Stimulated activated effector memory CD8-positive, alpha-beta T cell treated with anti-CD3 and anti-CD28 coated beads, Interleukin-12 subunit alpha, Interleukin-12 subunit beta, amount 100 ng/mL, for 72 hours (primary cell): Measurements from ENCODE around the gene BAG3.
A peak's percentile ranks its signal among the peaks of the same experiment; 100 is the strongest.
"Not testable (repeated sequence)": the region's sequence is repeated elsewhere in the genome, so short reads cannot be mapped to it uniquely, and the experiment has no call there.

ENCODE experiments used
- ATAC-seq: fragments of 150-1000 bp; cut with Tn5 transposase; 2 replicates; pipeline ENCODE4 v1.10.0; 2021
- DNase-seq, 2 donors: peaks; one replicate each; pipeline ENCODE4 v3.0.0; 2021 to 2022; ENCODE audit warnings: low spot score in 2 of 2
- H3K27ac Mint-ChIP-seq: one replicate; pipeline ENCODE4 v1.8.0; 2022; ENCODE audit warnings: mild to moderate bottlenecking, mixed read lengths
- H3K36me3 Mint-ChIP-seq: one replicate; pipeline ENCODE4 v1.8.0; 2022; ENCODE audit warnings: mild to moderate bottlenecking, mixed read lengths
- H3K4me1 Mint-ChIP-seq: one replicate; pipeline ENCODE4 v1.8.0; 2022; ENCODE audit warnings: mixed read lengths
- H3K4me3 Mint-ChIP-seq: one replicate; pipeline ENCODE4 v1.8.0; 2022; ENCODE audit warnings: mild to moderate bottlenecking, mixed read lengths
- H3K9me3 Mint-ChIP-seq: one replicate; pipeline ENCODE4 v1.8.0; 2022; ENCODE audit warnings: mixed read lengths

Gene BAG3

DNA sequence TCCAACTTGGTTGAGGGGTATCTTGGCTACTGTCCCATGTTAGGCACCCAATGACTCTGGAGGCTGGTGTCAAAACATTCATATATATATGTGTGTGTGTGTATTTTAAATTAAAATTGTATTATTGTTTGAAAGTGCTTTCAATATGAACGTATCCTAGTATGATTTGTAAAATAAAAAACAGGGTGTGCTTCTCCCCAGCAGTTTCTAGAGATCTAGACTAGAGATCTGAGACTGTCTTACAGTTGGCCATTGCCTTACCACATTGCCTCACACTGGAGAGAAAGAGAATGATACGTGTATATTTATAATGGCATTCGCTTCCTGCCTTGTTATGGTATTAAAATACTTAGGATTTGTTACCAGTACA lies 1.2 kb downstream of the BAG3 start:
- peak; percentile 44 for ATAC-seq
- Mint-ChIP-seq H3K4me1 (peaks cover 53% of the 10 kb centered on the region), H3K36me3 (peaks cover 15% of the 10 kb centered on the region), H3K9me3 (no peaks in the 10 kb centered on the region), H3K27ac (peak overlapping the region; percentile 84), H3K4me3 (peak overlapping the region; percentile 92)
- DNase-seq: no peak

DNA sequence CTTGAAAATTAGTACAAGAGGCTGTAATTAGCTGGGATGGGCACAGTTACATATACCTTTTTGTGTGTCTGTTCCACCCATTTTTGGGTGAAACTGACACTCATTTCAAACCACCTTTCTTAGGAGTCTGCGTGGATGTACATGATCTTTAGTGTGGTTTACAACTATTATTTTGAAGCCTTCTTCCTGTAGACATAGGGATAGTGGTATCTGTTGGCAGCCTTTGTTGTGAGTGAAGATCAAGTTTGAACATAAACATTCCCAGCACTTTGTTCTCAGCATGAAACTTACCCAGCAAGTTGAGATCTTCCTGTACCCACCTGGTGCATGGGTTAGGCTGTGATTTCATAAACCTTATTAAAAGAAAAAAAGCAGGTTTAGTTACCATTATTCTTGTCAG lies 2.0 kb downstream of the BAG3 start:
- Mint-ChIP-seq H3K27ac (no peak overlapping the region), H3K9me3 (no peaks in the 10 kb centered on the region), H3K4me1 (peaks cover 56% of the 10 kb centered on the region), H3K36me3 (peaks cover 21% of the 10 kb centered on the region), H3K4me3 (peak overlapping the region; percentile 92)
- ATAC-seq: no peak
- no peak for DNase-seq

GRCh38 chr10:119653916-119654315 lies 2.7 kb downstream of the BAG3 start:
- Mint-ChIP-seq H3K9me3 (no peaks in the 10 kb centered on the region), H3K27ac (no peak overlapping the region)
- ATAC-seq: no peak

DNA sequence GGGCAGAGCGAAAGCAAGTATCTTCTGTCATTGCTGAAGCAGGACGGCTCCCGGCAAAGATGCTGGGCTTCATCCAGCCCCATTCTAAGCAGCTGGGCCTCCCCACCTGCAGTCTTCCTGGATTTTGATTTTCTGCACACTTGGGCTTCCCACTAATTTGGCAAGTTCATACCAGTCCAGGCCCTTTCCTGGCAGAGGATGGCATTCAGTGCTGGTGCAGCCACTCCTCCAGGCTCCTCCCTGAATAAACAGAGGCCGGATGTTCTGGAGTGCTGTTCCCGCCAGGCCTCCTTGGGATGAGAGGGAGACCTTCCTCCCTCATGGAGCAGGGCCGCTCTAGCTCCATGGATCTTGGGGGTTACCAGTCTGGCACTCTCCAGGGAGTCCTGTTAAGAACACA lies 3.4 kb downstream of the BAG3 start:
- no peak for ATAC-seq
- H3K27ac Mint-ChIP-seq: peak overlapping the region; percentile 56
- H3K4me1 Mint-ChIP-seq: peaks cover 63% of the 10 kb centered on the region
- DNase-seq: no peak
- no peaks in the 10 kb centered on the region for H3K9me3 Mint-ChIP-seq
- H3K4me3 Mint-ChIP-seq: peak overlapping the region; percentile 92
- peaks cover 24% of the 10 kb centered on the region for H3K36me3 Mint-ChIP-seq

More at GRCh38 chr10:119653916-119654315, 2.7 kb downstream of the BAG3 start:
- Mint-ChIP-seq H3K4me1 (peaks cover 63% of the 10 kb centered on the region), H3K36me3 (peaks cover 24% of the 10 kb centered on the region), H3K4me3 (peak overlapping the region; percentile 92)
- DNase-seq: no peak

DNA sequence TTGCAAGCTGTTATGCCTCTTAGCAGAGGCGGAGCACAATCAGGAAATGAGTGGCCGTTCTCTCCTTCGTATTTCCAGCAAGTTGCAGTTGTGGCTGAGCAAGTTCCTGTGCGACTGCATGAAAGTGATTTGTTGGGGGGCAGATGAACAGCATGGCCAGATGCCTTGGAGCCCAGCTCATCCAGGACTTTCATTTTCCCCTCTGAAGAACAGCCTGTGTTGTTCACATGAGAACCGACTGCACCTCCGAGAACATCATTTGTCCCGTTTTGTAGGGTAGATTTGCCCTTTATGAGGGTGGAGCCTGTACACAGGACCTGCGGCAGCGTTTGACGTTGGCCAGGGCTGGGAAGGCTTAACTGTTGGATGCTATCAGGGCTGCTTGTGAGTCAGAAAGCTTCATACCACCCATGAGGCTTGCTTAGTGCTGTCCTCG lies 4.4 kb downstream of the BAG3 start:
- H3K27ac Mint-ChIP-seq: peak overlapping the region; percentile 56
- peaks cover 58% of the 10 kb centered on the region for H3K4me1 Mint-ChIP-seq
- peak overlapping the region; percentile 92 for H3K4me3 Mint-ChIP-seq
- DNase-seq (peak in 1 of 2 donors; percentile 56), ATAC-seq (peak; percentile 70)
- peaks cover 24% of the 10 kb centered on the region for H3K36me3 Mint-ChIP-seq
- no peaks in the 10 kb centered on the region for H3K9me3 Mint-ChIP-seq

DNA sequence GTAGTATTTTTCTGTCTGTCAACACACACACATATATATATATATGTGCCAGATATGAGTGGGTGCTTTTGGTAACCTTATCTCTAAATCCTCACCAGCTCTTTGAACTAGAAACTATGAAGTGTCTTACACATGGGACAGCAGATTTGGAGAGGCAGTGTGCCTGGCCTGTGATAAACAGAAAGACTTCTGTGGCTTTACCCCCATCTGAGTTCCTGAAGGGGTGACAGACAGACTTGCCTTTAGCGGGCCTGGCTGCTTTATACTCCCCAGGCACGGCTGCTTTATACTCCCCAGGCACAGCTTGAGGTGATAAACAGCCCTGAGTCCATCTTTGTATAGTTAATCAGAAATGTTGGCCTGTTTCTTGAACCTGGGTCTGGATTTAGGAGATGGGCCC lies 5.6 kb downstream of the BAG3 start:
- DNase-seq: no peak
- Mint-ChIP-seq H3K36me3 (peaks cover 15% of the 10 kb centered on the region), H3K4me3 (no peak overlapping the region), H3K9me3 (no peaks in the 10 kb centered on the region), H3K4me1 (peaks cover 55% of the 10 kb centered on the region), H3K27ac (no peak overlapping the region)
- ATAC-seq: no peak

DNA sequence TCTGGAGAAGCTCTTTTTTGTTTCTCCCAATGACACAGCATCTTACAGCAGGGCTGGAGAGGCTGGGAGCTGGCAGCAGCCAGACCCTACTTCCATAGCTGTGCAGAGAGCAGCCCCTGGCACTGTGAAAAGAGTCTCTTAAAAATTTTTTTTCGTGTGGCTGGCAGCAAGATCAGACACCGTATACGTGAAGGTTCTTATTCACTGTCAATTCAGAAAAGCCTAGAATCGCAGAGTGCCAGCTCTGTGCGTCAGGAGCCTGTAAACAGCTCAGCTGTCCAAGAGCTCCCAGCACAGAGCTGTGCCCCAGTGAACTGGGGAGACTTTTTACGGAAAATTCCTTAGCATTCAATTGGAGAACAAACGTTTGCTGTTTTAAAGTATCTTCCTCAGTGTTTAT lies 6.5 kb downstream of the BAG3 start:
- ATAC-seq (no peak), DNase-seq (no peak)
- Mint-ChIP-seq H3K4me1 (peaks cover 51% of the 10 kb centered on the region), H3K36me3 (peaks cover 15% of the 10 kb centered on the region), H3K9me3 (no peaks in the 10 kb centered on the region), H3K4me3 (no peak overlapping the region), H3K27ac (no peak overlapping the region)

- no peak for DNase-seq
- Mint-ChIP-seq H3K36me3 (peaks cover 15% of the 10 kb centered on the region), H3K9me3 (no peaks in the 10 kb centered on the region), H3K4me3 (no peak overlapping the region), H3K27ac (no peak overlapping the region), H3K4me1 (peaks cover 53% of the 10 kb centered on the region)
- no peak for ATAC-seq
These were observed 7.1 kb downstream of the BAG3 start for GRCh38 chr10:119658274-119658673.

GRCh38 chr10:119659951-119660350 lies 8.8 kb downstream of the BAG3 start:
- DNase-seq (no peak), ATAC-seq (no peak)
- H3K36me3 Mint-ChIP-seq: peaks cover 19% of the 10 kb centered on the region
- H3K4me1 Mint-ChIP-seq: peaks cover 52% of the 10 kb centered on the region
- no peak overlapping the region for H3K4me3 Mint-ChIP-seq
- H3K9me3 Mint-ChIP-seq: no peaks in the 10 kb centered on the region
- H3K27ac Mint-ChIP-seq: no peak overlapping the region

DNA sequence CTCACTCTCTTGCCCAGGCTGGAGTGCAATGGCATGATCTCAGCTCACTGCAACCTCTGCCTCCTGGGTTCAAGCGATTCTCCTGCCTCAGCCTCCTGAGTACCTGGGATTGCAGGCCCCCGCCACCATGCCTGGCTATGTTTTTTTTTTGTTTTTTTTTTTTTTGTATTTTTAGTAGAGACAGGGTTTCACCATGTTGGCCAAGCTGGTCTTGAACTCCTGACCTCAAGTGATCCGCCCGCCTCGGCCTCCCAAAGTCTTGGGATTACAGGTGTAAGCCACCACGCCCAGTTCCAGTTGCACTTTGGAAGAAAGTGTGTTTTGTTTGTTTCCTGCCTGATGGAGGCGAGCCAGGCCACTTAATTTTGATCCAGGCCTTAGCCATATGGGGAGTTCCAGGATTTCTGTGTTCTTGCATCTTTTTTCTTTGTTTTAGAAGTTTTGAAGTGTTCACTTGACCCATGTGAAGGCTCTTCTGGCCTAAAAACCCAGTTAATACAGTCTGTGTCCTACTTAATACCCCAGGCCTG lies 11.0 kb downstream of the BAG3 start:
- Mint-ChIP-seq H3K4me3 (peak overlapping the region; percentile 65), H3K27ac (peak overlapping the region; percentile 50), H3K4me1 (peaks cover 45% of the 10 kb centered on the region), H3K36me3 (peaks cover 21% of the 10 kb centered on the region)
- not testable (repeated sequence) for H3K9me3 Mint-ChIP-seq, ATAC-seq, DNase-seq

DNA sequence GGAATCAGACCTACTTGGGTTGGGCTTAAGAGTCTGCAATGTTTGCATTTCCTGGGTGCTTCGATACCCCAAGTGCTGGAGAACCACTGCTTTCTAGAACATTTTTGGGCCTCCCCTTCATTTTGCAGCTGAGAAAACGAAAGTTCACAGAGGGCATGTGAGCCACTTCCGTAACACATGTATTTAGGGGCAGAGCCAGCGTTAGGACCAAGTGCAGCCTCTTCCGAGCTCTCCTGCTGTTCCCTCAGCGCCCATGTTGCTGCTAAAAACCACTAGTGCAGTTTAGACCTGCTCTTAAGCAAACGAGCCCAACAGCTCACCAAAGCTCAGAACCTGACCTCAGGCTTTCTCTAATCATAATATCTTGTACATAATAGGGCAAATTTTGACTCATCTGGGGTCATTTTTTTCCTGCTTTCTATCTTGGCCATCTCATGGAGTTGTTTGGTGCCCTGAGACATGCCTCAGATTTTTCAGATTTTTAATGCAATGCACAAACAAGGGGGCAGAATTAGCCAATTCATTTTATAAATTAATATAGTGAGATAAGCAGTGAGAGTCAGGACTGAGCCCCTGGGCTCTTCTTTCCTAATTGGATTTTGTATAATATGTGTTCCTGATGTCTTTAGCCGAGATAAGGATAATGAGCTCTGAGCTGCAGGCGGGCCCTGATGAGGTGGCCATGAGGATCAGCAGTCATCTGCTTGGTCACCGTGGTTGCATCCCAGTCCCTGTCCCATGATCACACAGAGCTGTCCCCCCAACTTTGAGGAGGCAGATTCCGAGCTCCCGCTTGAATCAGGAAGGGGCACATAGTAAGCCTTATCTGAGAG lies 12.9 kb downstream of the BAG3 start:
- H3K27ac Mint-ChIP-seq: peak overlapping the region; percentile 90
- H3K36me3 Mint-ChIP-seq: peaks cover 10% of the 10 kb centered on the region
- H3K4me3 Mint-ChIP-seq: peak overlapping the region; percentile 65
- ATAC-seq: peak; percentile 87
- H3K9me3 Mint-ChIP-seq: no peaks in the 10 kb centered on the region
- DNase-seq: no peak
- peaks cover 33% of the 10 kb centered on the region for H3K4me1 Mint-ChIP-seq

GRCh38 chr10:119665901-119666708 lies 14.9 kb downstream of the BAG3 start:
- DNase-seq: no peak
- Mint-ChIP-seq H3K4me1 (peaks cover 33% of the 10 kb centered on the region), H3K4me3 (no peak overlapping the region)

GRCh38 chr10:119666709-119667004 lies 15.5 kb downstream of the BAG3 start:
- Mint-ChIP-seq H3K27ac (peak overlapping the region; percentile 32), H3K4me3 (no peak overlapping the region), H3K36me3 (peaks cover 25% of the 10 kb centered on the region), H3K4me1 (peaks cover 33% of the 10 kb centered on the region), H3K9me3 (no peaks in the 10 kb centered on the region)
- ATAC-seq: no peak
- DNase-seq: no peak

More at GRCh38 chr10:119665901-119666708, 14.9 kb downstream of the BAG3 start:
- peak overlapping the region; percentile 32 for H3K27ac Mint-ChIP-seq
- no peak for ATAC-seq
- no peaks in the 10 kb centered on the region for H3K9me3 Mint-ChIP-seq
- H3K36me3 Mint-ChIP-seq: peaks cover 19% of the 10 kb centered on the region

DNA sequence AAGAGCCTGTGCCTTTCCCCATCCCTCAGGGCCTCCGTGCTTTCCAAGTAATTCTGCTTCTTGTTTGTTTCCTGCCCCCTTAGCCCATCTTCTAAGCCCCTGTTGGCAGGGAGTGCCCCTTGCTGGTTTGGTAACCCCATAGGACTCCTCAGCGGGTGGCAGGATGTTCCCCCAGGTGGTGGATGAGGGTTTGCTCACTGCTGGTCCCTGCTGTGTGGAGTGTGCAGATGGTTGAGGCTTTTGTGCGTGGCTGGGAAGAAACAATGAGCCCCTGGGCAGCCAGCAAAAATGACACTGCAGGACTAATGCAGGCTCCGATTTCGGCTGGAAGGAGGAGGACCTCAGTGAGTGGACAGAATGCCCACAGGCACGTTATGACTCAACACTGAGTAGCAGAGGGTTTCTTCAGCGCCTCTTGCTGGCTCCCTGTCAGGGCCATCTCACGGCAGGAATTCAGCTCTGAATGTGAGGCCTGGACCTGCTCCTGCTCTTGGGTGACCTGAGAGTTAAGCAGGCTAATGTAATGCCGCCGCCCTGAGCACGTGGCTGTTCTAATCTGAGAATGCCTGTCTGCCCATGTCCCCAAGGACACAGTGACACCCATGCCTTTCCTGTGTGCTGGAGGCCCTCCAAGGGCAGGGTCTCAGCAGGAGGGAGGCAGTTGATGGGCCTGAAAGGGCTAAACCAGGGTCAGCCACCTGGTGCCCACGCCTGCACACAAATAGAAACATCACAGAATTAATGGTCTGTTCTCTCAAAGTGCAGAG lies 16.6 kb downstream of the BAG3 start:
- peaks cover 33% of the 10 kb centered on the region for H3K4me1 Mint-ChIP-seq
- no peak overlapping the region for H3K27ac Mint-ChIP-seq
- H3K36me3 Mint-ChIP-seq: peaks cover 36% of the 10 kb centered on the region
- no peak for ATAC-seq
- no peaks in the 10 kb centered on the region for H3K9me3 Mint-ChIP-seq
- no peak overlapping the region for H3K4me3 Mint-ChIP-seq
- no peak for DNase-seq

DNA sequence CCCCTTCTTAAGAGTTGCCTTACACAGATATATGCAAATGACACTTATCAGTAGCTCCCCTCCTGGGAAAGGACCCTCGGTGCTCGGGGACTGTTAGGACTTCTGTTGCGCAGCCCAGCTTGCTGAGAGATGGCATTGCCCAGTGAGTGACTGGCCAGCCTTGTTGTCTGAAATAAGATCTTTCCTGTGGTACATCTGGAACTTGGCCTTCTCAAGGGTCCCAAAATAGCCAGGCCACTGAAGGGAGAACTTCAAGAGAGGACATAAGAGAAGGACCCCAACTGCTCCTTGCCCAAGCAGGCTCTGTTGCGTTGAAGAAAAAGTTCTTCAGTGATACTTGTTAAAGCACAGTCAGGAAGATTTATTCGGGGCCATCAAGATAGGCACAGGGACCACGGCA lies 17.3 kb downstream of the BAG3 start:
- no peaks in the 10 kb centered on the region for H3K9me3 Mint-ChIP-seq
- ATAC-seq (no peak), DNase-seq (no peak)
- H3K27ac Mint-ChIP-seq: no peak overlapping the region
- H3K4me3 Mint-ChIP-seq: no peak overlapping the region
- peaks cover 33% of the 10 kb centered on the region for H3K4me1 Mint-ChIP-seq
- H3K36me3 Mint-ChIP-seq: peaks cover 43% of the 10 kb centered on the region
